CD4-positive, alpha-beta T cell treated with Interleukin-17A for 1 hour (primary cell): ENCODE data around the gene RNF103.
A peak's percentile ranks its signal among the peaks of the same experiment; 100 is the strongest.
"Not testable (repeated sequence)": the region's sequence is repeated elsewhere in the genome, so short reads cannot be mapped to it uniquely, and the experiment has no call there.

Experiments
- DNase-seq: peaks from one replicate; pipeline ENCODE4 v3.0.0-alpha.2; 2020

Gene RNF103

DNA sequence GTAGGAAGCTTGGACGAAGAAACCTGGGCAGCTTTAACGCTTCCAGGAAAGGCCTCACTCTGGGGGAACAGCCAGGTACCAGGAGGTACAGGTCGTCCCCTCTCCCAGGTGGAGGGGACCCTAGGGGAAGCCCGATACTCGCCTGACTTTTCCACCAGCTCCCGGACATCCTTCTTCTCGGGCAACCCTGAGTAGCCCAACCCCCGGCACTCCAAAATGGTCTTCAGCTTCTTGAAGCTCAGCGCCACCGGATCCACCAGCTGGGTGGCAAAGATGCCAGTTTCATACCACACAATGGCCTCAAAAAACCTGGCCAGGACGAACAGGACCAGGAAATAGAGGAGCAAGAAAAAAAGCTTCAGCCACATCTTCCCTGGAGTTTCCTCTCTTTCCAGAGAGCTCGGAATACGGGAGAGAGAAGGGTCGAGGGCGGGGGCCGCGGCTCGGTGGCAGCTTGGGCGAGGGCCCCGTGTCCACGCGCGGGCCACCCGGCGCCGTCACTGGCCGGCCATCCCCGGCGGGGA is 1.1 kb downstream of the RNF103 start:
- DNase-seq = peak; percentile 37

DNA sequence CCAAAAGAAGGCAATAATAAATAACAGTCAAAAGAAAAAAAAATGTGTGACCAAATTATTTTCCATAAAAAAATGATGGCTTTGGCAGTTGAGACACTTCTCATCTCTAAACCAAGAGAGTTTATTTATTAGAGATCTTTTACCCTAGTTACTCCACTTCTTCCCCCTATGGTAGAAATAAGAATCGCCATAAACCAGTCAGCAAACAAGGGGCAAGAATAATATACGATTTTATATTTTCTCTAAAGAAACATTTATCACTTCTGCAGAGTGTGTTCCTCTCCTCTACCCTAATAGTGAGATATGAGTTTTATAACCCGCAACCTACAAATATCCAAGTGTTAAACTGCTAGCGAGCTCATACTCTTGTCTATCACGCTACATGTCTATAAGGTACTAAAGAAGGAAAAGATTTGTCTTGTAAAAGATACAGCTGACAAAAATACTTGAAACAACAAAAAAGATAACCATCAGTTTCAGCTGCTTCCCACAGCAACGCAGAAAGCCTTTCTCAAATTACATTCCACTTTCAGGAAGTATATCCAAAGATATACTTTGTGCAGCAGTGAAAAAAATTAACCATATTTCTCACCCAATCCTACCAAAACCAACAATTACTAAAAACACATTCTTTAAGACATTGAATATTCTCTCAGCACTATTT is 2.3 kb downstream of the RNF103 start:
- DNase-seq = peak; percentile 21

DNA sequence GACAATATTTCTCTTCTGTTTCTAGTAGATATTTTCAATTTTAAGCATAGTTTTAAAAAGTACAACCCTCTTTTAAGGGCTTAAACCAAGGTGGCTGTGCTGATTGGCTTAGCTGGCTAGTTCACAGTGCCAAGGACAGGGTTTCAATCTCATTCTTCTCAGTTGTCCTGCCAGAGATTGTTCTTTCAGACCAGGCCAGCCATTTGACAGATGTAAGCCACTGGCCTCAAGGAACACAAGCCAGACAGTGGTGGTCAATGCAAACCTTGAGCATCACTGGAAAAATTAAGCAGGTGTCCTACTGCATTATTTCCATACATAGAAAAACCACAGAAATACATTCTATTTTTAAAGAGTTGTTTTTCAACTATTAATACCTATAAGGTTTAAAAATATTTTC is 5.9 kb downstream of the RNF103 start:
- no peak for DNase-seq

DNA sequence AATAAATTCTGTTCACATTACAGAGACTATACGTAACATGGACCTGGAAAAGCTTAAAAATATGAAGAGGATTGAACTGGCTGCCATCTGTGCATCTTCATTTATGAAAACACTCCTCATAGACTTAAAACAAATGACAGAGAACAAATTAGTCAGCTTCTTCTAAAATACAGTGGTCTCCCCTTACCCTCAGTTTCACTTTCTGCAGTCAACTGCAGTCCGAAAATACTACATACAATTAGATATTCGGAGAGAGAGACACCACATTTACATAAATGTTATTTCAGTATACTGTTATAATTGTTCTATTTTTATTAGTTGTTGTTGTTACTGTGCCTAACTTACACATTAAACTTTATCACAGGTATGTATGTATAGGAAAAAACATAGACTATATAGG is 6.5 kb downstream of the RNF103 start:
- no peak for DNase-seq

DNA sequence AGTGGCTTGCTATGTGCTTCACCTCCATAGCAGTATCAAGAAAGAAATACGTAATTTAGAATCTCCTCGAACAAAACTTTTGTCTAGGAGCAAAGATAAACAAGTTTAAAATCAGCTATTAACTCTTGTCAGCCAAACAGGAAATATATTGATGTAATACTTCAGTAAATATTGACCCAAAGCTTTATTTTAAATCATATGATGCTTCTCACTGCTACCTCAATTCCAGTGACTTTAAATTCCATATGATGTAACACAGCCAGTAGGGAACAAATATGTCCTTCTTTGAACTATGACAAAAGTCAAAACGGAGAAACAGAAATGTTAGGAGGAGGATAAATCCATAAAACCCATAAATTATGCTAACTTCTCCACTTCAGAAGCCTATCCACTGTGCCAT is 7.2 kb downstream of the RNF103 start:
- DNase-seq = no peak

DNA sequence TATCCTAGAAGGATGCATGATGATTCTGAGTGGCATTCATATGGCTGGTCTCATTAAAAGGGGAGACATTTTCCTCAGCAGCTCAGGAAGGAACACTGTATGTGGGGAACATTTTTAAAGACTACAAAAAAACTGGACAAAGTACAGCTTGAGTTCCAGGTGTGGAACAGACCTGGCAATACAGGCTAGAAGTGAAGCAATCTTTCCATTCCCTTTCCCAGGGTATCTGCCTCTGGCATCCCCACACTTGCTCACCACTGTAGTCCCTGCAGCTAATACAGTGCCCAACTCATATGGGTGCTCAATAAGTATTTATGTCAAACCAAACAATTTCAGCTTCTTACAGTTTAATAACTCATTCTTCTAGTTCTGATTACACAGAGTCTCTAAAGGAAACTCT is 8.1 kb downstream of the RNF103 start:
- DNase-seq = no peak

DNA sequence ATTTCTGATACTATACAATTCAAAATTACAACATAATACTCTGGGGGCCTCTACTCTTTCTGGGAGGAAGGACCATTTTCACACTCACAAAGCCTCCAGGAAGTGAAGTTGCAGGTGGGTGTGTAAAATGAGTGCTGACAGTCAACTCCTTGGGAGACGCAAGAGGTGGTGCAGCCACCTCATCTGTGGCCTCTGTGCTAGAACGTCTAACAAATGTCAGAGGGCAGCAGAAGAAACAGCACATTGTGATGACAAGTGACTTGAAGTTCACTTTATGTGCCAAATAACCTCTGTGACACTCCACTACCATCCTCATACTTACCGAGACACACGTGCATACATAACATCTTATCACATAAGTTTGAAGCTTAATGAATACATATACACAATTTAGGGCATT is 10.2 kb downstream of the RNF103 start:
- DNase-seq = no peak

DNA sequence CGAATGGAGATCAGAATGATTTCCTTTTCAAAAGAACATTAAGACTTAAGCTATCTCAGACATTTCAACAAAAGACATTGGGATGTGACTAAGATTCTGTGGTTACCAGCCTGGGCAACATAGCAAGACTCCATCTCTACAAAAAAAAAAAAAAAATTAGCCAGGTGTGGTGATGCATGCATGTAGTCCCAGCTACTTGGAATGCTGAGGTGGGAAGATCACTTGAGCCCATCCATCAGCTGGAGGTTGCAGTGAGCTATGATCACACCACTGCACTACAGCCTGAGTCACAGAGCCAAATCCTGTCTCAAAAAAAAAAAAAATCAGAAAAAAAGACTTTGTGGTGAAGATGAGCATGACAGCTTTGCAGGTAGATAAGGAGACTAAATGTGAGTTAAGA is 12.8 kb downstream of the RNF103 start:
- no peak for DNase-seq

DNA sequence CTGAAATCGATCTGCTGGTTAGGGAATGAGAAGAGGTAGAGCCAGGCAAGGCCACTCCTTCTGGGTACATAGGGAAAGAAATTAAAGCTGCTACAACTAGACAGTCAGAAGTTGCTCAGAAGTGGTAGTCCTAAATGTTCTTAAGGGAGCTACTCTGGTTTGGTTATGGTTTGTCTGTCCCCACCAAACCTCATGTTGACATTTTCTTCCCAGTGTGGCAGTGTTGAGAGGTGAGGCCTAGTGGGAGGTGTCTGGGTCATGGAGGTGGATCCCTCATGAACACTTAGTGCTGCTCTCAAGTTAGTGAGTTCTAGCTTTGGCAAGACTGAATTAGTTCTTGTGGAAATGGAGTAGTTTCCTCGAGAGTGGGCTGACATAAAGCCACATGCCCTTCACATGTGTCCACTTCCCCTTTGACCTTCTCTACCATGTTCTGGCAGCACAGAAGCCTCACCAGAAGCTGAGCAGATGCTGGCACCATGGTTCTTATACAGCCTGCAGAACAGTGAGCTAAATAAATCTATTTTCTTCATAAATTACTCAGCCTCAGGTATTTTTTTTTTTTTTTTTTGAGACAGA is 14.7 kb downstream of the RNF103 start:
- no peak for DNase-seq

DNA sequence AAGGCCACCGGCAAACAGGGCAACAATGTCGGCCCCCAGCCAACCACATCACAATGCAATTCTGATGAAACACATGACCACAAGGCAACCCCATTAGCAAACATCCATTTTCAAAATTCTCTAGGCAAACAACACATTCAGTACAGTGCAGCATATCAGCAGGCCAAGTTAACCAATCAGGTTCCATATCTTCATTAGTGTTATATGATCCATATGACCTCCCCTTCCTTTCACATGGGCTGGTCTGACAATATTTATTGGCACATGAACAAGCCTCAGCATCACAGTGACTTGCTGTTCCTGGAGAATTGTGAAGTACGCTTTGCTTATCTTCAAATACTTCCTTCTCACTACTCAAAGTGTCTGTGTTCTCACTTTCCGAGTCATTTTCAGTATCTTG is 19.8 kb downstream of the RNF103 start:
- no peak for DNase-seq

DNA sequence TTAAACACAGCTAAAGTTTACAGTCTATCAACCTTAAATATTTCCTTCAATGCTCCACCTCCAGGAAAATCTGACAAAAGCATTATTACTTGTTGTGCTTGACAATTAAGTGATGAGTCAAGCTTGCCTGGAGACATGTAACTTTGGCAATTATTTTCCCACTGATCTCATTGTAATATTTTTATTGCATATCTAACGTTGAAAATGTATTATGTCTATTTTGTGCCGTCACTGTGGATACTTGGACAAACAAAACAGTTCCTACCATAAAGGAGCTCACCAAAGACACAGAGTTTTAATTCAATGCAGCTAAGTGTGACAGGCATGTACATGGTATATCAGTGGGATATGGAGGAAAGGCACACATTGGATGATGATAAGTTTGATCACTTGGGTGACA is 24.7 kb downstream of the RNF103 start:
- no peak for DNase-seq

DNA sequence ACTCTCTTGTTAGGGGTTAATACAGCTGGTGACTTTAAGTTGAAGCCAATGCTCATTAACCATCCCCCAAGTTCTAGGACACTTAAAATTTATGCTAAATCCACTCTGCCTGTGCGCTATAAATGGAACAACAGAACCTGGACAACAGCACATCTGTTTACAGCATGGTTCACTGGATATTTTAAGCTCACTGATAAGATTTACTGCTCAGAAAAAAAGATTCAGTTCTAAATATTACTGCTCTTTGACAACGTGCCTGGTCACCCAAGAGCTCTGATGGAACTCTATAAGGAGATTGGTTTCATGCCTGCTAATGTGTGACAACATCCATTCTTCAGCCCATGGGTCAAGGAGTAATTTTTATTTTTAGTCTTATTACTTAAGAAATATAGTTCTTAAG is 27.5 kb downstream of the RNF103 start:
- DNase-seq = no peak

DNA sequence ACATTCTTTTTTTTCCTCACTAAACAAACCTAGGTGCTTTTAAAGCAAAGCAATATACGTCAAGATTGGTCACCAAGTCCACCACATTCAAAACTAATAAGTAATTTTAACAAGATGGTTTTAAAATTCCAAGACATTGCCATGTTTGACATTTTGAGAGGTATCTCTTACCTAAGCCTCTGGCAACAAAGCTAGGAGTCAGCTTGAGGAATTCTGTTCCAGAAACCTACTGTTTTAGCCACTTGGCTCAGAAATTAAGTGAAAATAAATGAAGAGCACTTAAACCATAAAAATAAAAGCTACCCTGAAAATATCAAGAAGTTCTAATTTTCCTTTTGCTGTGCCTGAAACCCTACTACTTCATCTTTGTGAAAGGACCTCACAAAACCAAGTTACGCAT is 30.4 kb downstream of the RNF103 start:
- no peak for DNase-seq

DNA sequence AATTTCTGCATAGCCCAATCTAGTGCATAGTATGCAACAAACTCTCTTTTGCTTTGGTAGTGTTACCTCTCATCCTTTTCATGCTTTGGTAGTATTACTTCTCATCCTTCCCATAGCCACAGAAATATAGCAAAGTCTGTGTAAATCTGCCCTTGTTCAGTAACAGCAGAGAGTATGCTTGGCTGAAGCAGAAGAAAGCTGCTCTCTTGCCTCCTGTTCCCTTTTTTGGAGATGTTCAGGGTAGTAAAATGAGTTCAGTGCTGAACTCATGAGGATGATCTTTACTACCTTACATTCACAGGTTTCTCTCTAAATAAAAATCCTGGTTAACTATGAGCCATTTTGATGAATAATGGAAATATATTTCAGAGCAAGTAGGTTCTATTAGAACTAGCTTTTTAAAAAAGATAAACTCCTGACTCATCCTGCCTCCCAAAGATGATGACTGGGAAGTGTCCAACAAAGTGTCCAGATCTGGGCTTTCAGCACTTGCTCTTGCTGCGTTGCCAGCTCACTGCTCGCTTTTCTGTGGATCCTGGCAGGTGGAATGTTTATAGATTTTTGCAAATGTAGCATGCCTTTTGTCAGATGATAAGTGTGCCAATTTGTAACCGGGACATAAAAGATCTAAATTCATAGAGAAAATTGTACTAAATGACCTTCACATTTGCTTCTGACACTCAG is 31.0 kb downstream of the RNF103 start:
- DNase-seq = no peak

DNA sequence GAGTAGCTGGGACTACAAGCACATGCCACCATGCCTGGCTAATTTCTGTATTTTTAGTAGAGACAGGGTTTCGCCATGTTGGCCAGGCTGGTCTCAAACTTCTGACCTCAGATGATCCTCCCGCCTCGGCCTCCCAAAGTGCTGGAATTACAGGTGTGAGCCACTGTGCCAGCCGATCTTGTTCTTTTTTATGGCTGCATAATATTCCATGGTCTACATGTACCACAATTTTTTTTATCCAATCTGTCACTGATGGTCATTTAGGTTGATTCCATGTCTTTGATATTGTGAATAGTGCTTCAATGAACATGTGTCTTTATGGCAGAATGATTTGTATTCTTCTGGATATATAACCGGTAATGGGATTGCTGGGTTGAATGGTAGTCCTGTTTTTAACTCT is 34.0 kb downstream of the RNF103 start:
- not testable (repeated sequence) for DNase-seq

DNA sequence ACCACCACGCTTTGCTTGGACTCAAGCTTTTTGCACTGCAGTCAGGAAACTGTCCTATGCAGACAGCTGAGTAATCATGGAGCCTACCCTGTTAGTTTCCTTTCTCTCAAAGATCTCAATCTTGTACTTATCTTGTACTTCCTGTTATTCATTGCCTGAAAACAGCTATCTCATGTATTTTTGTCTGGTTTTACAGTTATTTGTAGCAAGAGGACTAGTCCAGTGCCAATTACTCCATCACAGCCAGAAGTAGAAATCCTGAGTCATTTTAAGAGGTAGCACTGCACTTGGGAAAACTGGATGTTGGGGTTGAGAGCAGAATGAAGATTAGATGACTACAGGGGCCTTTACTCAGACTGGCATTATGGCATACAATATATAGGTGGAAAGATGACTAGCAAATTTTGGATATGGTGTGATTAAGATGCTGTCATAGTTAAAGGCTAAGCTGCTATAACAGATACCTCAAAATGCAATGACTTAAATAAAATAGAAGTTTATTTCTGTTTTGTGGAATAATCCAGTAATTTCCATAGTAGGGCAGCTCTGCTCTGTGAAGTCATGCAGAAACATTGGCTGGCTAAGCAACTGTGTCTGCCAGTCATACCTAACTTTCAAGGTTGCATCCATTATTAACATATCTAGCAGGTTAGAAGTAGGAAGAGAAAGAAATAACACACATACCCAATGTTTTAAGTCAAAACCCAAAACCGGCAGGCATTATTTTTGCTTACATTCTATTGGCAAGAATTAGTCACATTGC is 39.3 kb downstream of the RNF103 start:
- DNase-seq = peak; percentile 44

DNA sequence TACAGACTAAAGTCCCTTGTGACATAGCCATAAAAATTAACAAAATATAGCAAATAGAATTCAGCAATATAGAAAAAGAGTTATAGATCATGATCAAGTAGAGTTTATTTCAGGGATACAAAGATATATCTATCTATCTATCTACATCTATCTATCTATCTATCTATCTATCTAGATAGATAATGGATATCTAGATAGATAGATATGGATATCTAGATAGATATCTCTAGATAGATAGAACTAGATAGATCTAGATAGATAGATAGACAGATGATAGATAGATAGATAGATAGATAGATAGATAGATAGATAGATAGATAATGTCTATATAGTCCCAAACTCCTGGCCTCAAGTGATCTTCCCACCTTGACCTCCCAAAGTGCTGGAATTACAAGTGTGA is 43.1 kb downstream of the RNF103 start:
- DNase-seq = no peak

DNA sequence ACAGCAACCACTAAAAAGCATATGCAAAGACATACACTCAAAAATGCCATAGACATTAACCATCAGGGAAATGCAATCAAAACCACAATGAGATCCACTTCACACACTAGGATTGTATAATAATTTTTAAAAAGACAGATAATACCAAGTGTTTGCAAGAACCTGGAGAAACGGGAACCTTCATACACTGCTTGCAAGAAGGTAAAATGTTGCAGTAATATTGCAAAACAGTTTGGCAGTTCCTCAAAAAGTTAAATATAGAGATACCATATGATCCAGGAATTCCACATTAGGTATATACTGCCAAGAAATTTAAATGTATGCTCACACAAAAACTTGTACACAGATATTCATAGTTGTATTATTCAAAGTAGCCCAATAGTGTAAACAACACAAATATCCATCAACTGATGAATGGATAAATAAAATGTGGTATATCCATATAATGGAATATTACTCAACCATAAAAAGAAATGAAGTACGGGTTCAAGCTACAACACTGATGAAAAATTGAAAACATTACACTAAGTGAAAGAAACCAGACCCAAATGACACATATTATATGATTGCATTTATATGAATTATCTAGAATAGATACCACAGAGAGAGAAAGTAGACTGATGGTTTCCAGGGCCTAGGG is 45.7 kb downstream of the RNF103 start:
- DNase-seq = no peak

DNA sequence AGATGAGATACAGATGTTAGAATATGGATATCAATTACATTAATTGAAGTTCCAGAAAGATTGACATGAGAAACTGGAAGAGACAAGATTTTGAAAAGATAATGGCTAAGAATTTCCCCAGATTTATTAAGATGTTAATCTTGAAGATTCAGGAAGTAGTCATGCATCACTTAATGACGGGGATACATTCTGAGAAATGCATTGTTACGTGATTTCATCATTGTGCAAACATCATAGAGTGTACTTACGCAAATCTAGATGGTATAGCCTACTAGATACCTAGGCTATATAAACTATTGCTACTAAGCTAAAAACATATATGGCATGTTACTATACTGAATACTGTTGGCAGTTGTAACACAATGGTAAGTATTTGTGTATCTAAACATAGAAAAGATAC is 53.6 kb downstream of the RNF103 start:
- DNase-seq = no peak

DNA sequence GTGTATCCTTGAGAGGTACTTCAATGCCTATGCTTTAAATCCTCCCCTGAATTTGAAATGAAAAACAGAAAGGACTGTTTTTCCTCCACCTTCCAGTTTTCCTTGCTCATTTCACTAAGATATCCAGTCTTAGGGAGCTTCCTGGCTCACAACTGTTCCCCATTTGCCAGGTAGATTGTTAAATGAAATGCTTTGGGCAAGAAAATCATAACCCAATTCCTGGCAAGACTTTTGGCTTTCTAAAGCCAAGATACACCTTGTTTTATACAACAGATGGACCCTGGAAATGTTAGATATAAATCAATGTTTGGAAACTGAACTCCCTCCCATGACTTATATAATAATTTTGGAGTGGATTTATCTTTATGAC is 56.9 kb downstream of the RNF103 start:
- no peak for DNase-seq

DNA sequence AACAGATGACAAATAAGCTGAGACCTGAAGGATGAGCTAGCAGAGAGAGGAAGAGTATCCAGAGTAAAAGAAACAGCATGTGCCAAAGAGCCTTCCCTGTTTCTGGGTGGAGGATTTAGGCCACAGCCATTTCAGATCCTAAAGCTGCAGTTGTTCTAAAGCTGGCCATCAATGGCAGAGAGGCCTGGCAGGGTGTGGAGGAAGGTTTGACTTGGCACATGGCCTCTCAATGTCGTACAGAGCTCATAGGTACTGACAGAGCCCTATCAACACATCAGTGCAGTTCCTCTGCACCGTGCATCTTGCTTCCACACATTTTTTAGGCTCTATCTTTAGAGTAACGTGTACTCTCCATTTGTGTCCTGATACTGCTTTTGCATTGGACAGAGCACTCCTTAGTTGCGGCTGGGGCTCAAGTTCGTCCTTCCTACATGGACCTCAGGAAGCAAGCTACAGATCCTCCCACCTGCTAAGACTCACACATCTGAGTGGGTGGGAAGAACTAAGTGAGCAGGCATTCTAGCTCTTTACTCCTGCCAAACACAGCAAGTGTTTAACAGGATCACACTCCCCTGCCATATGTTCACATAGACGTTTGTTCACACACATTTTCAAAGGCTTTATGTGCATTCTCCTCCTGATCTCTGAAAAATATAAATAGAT is 57.4 kb downstream of the RNF103 start:
- DNase-seq = no peak

DNA sequence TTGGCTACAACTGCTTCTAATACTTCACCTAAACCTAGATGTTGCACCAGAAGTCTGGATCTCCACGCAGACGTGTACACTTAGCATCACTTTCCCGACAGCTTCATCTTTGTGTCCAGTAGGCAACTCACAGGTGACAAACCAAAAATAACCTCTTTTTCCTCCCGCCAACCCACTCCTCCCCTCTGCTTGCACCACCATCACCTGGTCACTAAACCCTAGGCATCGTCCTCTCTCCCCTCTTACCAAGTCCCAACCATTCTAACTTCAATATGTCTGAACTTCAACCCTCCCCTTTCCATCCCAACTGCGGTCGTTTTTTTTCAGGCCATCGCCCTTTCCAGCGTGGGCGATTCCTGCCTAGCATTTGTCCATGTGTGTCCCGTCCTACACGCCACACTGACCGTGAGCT is 60.0 kb downstream of the RNF103 start:
- DNase-seq = no peak
